Muscle of back (tissue), 10 donors: ENCODE results near the gene FARSA. TPM values are rescaled to one million over a fixed set of nuclear protein-coding genes. Genes with fewer than 3 reads are reported as not detected.

Source experiments
- polyA plus RNA-seq, 10 donors: library from polyadenylated mRNA; unstranded; fragments of 120-200 nt; gene quantifications; one replicate each; pipeline ENCODE4 v1.2.1, GENCODE V29; 2013; ENCODE audit not compliant: insufficient read length in 10 of 10

FARSA gene
- polyA plus RNA-seq, 10 donors: 32.6 to 45.3 (median 36.1) TPM

Other genes with a start within 250 kb of the FARSA start
- not detected for gene GNG14, start 245.7 kb downstream of the FARSA start, polyA plus RNA-seq
- 1 to 10 TPM; 2.5 to 6.3 (median 4.1) TPM for gene FBXW9, start 237.1 kb downstream of the FARSA start, polyA plus RNA-seq
- 10 to 100 TPM; 44.6 to 69.5 (median 54.9) TPM for gene TNPO2, start 209.8 kb downstream of the FARSA start, polyA plus RNA-seq
- 100 to 1,000 TPM; 130 to 217 (median 172) TPM for gene TRIR, start 199.0 kb downstream of the FARSA start, polyA plus RNA-seq
- gene GET3, start 196.2 kb downstream of the FARSA start, polyA plus RNA-seq: 10 to 100 TPM; 36.3 to 54.8 (median 41.8) TPM
- not detected for gene BEST2, start 181.9 kb downstream of the FARSA start, polyA plus RNA-seq
- gene HOOK2, start 158.2 kb downstream of the FARSA start, polyA plus RNA-seq: 10 to 100 TPM; 15.9 to 42.5 (median 22.4) TPM
- gene JUNB, start 142.2 kb downstream of the FARSA start, polyA plus RNA-seq: 100 to 1,000 TPM in 1 of 10 donors, 10 to 100 TPM in 9; 13.8 to 217 (median 45.0) TPM
- 100 to 1,000 TPM; 135 to 183 (median 163) TPM for gene PRDX2, start 131.9 kb downstream of the FARSA start, polyA plus RNA-seq
- gene THSD8, start 131.6 kb downstream of the FARSA start, polyA plus RNA-seq: 1 to 10 TPM; 1.3 to 6.3 (median 3.3) TPM
- 10 to 100 TPM; 13.4 to 36.2 (median 19.9) TPM for gene RNASEH2A, start 127.1 kb downstream of the FARSA start, polyA plus RNA-seq
- not detected for gene RTBDN, start 99.1 kb downstream of the FARSA start, polyA plus RNA-seq
- gene MAST1, start 95.2 kb downstream of the FARSA start, polyA plus RNA-seq: under 1 TPM in 9 of 10 donors, not detected in 1; 0.11 to 0.91 (median 0.66) TPM
- gene DNASE2, start 52.3 kb downstream of the FARSA start, polyA plus RNA-seq: 10 to 100 TPM in 4 of 10 donors, 1 to 10 TPM in 6; 6.1 to 13.9 (median 9.4) TPM
- 1 to 10 TPM in 3 of 10 donors, under 1 TPM in 7; 0.19 to 1.6 (median 0.68) TPM for gene KLF1, start 46.5 kb downstream of the FARSA start, polyA plus RNA-seq
- 10 to 100 TPM; 19.1 to 33.2 (median 27.2) TPM for gene GCDH, start 42.6 kb downstream of the FARSA start, polyA plus RNA-seq
- 1 to 10 TPM; 1.7 to 5.8 (median 2.6) TPM for gene SYCE2, start 14.4 kb downstream of the FARSA start, polyA plus RNA-seq
- gene CALR, start 4.9 kb upstream of the FARSA start, polyA plus RNA-seq: 100 to 1,000 TPM; 322 to 587 (median 412) TPM
- 100 to 1,000 TPM; 104 to 133 (median 113) TPM for gene RAD23A, start 12.2 kb upstream of the FARSA start, polyA plus RNA-seq
- gene GADD45GIP1, start 23.5 kb upstream of the FARSA start, polyA plus RNA-seq: 10 to 100 TPM; 31.4 to 56.6 (median 38.7) TPM
- gene DAND5, start 35.9 kb upstream of the FARSA start, polyA plus RNA-seq: under 1 TPM in 8 of 10 donors, not detected in 2; 0.08 to 0.38 (median 0.14) TPM
- gene NFIX, start 61.8 kb upstream of the FARSA start, polyA plus RNA-seq: 100 to 1,000 TPM in 9 of 10 donors, 10 to 100 TPM in 1; 89.1 to 136 (median 111) TPM
- 1 to 10 TPM; 2.4 to 7.4 (median 4.1) TPM for gene LYL1, start 169.1 kb upstream of the FARSA start, polyA plus RNA-seq
- gene TRMT1, start 183.0 kb upstream of the FARSA start, polyA plus RNA-seq: 10 to 100 TPM; 16.6 to 38.8 (median 23.8) TPM
- 10 to 100 TPM; 13.4 to 23.2 (median 17.3) TPM for gene NACC1, start 184.6 kb upstream of the FARSA start, polyA plus RNA-seq
- gene STX10, start 216.7 kb upstream of the FARSA start, polyA plus RNA-seq: 10 to 100 TPM; 26.7 to 53.3 (median 33.2) TPM
- gene IER2, start 216.7 kb upstream of the FARSA start, polyA plus RNA-seq: 100 to 1,000 TPM in 1 of 10 donors, 10 to 100 TPM in 9; 28.1 to 171 (median 67.2) TPM